Thoracic aorta endothelial cell (primary cell): Measurements from ENCODE around the gene ERF. TPM values are rescaled to one million over a fixed set of nuclear protein-coding genes. Genes with fewer than 3 reads are reported as not detected.

Experiments used
- total RNA-seq: library from RNA; depleted of rRNA; stranded (reverse); fragments of >200 nt; gene quantifications from 2 replicates; pipeline ENCODE4 v1.2.3, GENCODE V29; 2012

Gene ERF
- total RNA-seq: 19.7 and 36.5 TPM in 2 replicates

DNA sequence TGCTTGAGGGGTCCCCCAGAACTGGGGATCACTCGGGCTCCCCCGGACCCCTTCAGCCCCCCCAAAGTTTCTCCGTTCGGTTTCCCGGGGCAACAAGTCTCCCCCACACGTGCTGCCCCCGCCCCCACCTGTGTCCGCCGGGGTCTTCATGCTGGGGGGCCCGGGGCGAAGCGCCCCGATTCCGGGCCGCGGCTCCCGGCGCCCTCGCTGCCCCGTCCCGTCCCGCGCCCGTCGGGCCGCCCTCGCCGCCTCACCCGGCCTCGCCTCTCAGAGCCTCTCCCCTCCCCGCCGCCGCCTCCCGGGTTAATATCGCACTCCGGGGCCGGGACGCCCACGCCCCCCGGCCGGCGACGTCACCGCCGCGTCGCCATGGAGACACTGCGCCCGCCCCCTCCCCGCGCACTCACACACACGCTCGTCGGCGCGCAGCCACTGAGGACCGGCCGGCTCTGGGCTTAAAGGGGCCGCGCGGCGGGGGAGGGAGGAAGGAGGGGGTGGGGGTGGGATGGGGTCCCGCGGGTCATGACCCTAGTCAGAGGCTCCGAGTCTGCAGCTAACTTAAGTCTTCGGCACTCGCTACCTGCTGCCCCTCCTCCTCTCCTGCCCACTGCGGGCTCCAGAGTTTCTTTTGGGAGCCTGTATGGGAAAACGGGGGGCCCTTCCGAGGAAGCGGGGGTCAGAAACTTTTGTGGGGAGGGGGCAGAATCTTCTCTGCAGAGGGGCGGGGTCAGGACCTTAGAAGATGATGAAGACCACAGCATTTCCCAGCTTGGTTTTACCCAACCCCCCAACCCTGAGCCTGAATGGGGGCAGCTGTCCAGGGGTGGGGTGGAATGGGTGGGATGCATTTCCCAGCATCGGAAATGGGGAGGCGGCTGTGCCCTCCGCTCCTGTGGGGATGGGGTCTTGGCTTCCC is at the start of gene ERF:
Gene ERF (minus strand): TSS at position 279 of the 916 bp plus-strand sequence. CDS start 129 bp downstream, at position 150.

GRCh38 chr19:42301646-42302203 is 46.8 kb upstream of the ERF start, which contains the start of gene PRR19:
Gene PRR19, plus strand, starts transcription at chr19:42302132. Its CDS starts 7,453 bp downstream, at chr19:42309585.

GRCh38 chr19:42268704-42269477 is 14.0 kb upstream of the ERF start, which contains the start of gene CIC:
Gene CIC, plus strand, starts transcription at chr19:42269252. Its CDS starts 2,532 bp downstream, at chr19:42271784.

GRCh38 chr19:42242512-42243409 is 12.2 kb downstream of the ERF start, which contains the start of gene GSK3A:
Gene GSK3A, minus strand, starts transcription at chr19:42242602. Its CDS starts 137 bp downstream, at chr19:42242465.

DNA sequence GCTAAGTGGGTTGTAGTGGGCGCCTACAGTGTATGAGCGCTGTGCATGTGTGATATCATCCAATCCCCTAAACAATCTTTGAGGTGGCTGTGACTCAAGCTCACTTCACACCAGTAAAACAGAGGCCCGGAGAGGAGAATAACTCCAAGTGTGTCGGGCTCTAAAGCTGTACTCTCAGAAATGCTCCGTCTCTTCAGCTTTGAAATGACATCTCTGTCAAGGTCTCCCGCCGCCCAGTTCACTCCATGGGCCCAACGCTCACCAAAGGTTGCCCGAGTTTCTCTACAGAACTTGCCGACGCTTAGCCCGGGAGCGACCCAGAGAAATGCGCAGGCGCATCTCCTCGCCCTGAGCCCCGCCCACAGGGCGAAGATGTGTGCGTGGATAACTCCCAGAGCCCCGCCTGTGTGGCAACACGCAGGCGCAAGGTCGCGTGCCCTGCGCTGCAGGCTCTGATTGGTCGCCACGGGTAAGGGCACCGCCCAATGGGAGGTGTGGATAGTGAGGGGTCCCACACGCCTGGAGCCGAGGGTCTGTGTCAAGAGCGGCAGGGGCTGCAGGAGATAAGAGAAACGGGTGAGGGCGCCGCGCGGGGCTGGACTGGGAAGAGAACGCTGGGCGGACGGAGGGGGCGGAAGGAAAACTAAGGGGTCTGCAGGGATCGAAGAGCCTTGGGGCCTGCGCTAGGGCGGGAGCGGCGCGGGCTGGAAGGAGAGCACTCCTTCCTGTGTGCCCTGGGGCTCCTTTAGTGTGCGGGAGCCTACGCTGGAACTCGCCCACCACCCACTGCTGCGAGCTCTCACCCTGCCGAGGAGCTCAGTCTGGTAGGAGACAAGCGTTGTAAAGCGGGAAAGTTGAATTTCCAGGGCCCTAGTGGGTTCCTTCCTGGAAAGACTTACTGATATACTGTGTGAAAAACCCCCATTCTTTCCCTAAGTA is 34.8 kb downstream of the ERF start, which contains the start of gene ZNF526:
Gene ZNF526 (plus strand): TSS at position 501 of the 939 bp plus-strand sequence. CDS start 4,092 bp downstream, outside the sequence.

GRCh38 chr19:42217520-42218437 is 37.1 kb downstream of the ERF start, which contains the start of gene DEDD2:
Gene DEDD2, minus strand, starts transcription at chr19:42217677. Its CDS starts 670 bp downstream, at chr19:42217007.

Other genes starting within 250 kb of the ERF start
- gene GRIK5, start 184.9 kb downstream of the ERF start, total RNA-seq: 0.27 and 5.8 TPM in 2 replicates
- gene ZNF574, start 179.0 kb downstream of the ERF start, total RNA-seq: 11.0 and 14.8 TPM in 2 replicates
- 0.40 and 1.1 TPM in 2 replicates for gene POU2F2, start 122.7 kb downstream of the ERF start, total RNA-seq
- 9.0 and 16.9 TPM in 2 replicates for gene DEDD2, start 37.5 kb downstream of the ERF start, total RNA-seq
- 9.0 and 11.1 TPM in 2 replicates for gene ZNF526, start 34.8 kb downstream of the ERF start, total RNA-seq
- 22.3 and 30.4 TPM in 2 replicates for gene GSK3A, start 12.5 kb downstream of the ERF start, total RNA-seq
- 23.9 and 36.1 TPM in 2 replicates for gene CIC, start 14.1 kb upstream of the ERF start, total RNA-seq
- 0.50 and 0.53 TPM in 2 replicates for gene PRR19, start 47.0 kb upstream of the ERF start, total RNA-seq
- 24.5 and 27.3 TPM in 2 replicates for gene PAFAH1B3, start 47.5 kb upstream of the ERF start, total RNA-seq
- not detected in 2 replicates for gene TMEM145, start 58.2 kb upstream of the ERF start, total RNA-seq
- gene MEGF8, start 70.5 kb upstream of the ERF start, total RNA-seq: 25.4 and 27.6 TPM in 2 replicates
- not detected in 2 replicates for gene CNFN, start 135.2 kb upstream of the ERF start, total RNA-seq
- gene LIPE, start 172.3 kb upstream of the ERF start, total RNA-seq: 2.9 and 9.6 TPM in 2 replicates
- not detected in 2 replicates for gene CXCL17, start 187.8 kb upstream of the ERF start, total RNA-seq